Right cardiac atrium (tissue), 5 donors: Measurements from ENCODE around the gene LMF1. TPM values are rescaled to one million over a fixed set of nuclear protein-coding genes. Genes with fewer than 3 reads are reported as not detected.
"Not testable (repeated sequence)": the region's sequence is repeated elsewhere in the genome, so short reads cannot be mapped to it uniquely, and the experiment has no call there.

Source experiments
- ATAC-seq, 2 donors: fragments of 200-7000 bp; cut with Tn5 transposase; one replicate each; pipeline versions ENCODE4 v1.8.0 to v1.9.1; 2020; ENCODE audit warnings: moderate library complexity in 2 of 2, mild to moderate bottlenecking in 1 of 2
- DNase-seq, 3 donors: peaks; one replicate each; pipeline ENCODE4 v3.0.0-alpha.2; 2020
- H3K27ac ChIP-seq: one replicate; pipeline ENCODE4 v1.5.1; 2013; ENCODE audit warnings: mild to moderate bottlenecking, low read length, control low read depth, moderate library complexity
- H3K27me3 ChIP-seq: one replicate; pipeline ENCODE4 v1.6.1; 2013; ENCODE audit not compliant: control insufficient read depth, insufficient read depth
- H3K4me1 ChIP-seq: one replicate; pipeline ENCODE4 v1.6.1; 2013; ENCODE audit warnings: low read length; ENCODE audit not compliant: control insufficient read depth, insufficient read depth
- H3K4me3 ChIP-seq: one replicate; pipeline ENCODE4 v1.5.1; 2013; ENCODE audit warnings: low read length, control low read depth
- H3K9me3 ChIP-seq: one replicate; pipeline ENCODE4 v1.6.1; 2013; ENCODE audit warnings: low read length; ENCODE audit not compliant: control insufficient read depth
- WGBS: extraction: QIAGEN DNeasy Blood & Tissue Kit; methylation state at CpG from one replicate; pipeline ENCODE4 v1.1.7; 2013; 5-methylcytosine and 5-hydroxymethylcytosine counted together
- intact Hi-C, 4 donors: fragments of 100-400 bp; cut with DNase I; formaldehyde crosslinking; loops; one replicate each; pipeline versions ENCODE4 v1.11.0 to v1.14.0; 2022 to 2023
- polyA plus RNA-seq: library from polyadenylated mRNA; stranded (reverse); fragments of 200-250 nt; gene quantifications from one replicate; pipeline ENCODE4 v1.2.3, GENCODE V29; 2013
- total RNA-seq, 4 donors: library from RNA; stranded (reverse); fragmentation: NEBNext Ultra II Directional; extraction: Animal tissue kit (Norgen Biotek cat#: 25700); gene quantifications; one replicate each; pipeline ENCODE4 v1.2.1, GENCODE V29; 2021
- donor health status: healthy with polysubstance abuse.
- donor health status: DM: no; HTN: yes; CAD: no.
- donor health status: DM: no; HTN: no; CAD: no.
- donor health status: DM: no; HTN: yes; CAD: no; lungs with severe emphysema.
- donor health status: DM: yes; HTN: yes; CAD: no.

Gene LMF1
- total and polyA plus RNA-seq, 5 donors = 7.8 to 13.3 (median 10.8) TPM

DNA sequence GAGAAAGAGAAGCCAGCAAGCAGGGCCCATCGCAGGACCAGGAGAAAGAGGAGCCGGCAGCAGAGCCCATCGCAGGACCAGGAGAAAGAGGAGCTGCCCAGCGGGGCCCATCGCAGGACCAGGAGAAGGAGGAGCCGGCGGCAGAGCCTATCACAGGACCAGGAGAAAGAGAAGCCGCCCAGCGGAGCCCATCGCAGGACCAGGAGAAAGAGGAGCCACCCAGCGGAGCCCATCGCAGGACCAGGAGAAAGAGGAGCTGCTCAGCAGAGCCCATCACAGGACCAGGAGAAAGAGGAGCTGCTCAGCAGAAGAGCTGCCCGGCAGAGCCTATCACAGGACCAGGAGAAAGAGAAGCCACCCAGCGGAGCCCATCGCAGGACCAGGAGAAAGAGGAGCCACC, 88.1 kb downstream of the LMF1 start:
- ATAC-seq, H3K27ac ChIP-seq, H3K9me3 ChIP-seq, H3K4me3 ChIP-seq, H3K4me1 ChIP-seq, intact Hi-C loops, H3K27me3 ChIP-seq: not testable (repeated sequence)
- WGBS = 95% methylated on average over 15 of the region's 15 CpGs
- DNase-seq = peak in 1 of 3 donors; percentile 24

DNA sequence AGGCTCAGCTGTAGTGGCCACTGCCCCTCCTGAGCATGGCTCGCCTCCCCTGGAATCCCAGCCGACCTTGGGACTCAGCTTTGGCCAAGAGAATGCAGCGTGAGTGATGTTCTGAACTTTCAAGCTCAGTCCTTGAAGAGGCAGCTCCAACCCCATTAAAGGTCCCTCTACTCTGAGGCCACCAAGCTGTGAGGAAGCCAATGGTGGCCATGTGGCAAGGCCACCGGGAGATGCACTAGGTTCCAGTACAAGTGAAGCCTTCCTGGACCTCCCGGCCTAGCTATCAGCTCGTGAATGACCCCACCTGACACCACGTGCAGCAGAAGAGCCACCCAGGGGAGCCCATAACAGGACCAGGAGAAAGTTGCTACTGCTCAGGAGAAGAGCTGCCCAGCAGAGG, 88.5 kb downstream of the LMF1 start:
- no peak overlapping the region for H3K4me3 ChIP-seq
- H3K27ac ChIP-seq = no peak overlapping the region
- H3K27me3 ChIP-seq = no peaks in the 10 kb centered on the region
- no peaks in the 10 kb centered on the region for H3K9me3 ChIP-seq
- intact Hi-C loops = no loop called here
- 82% methylated on average over 7 of the region's 7 CpGs for WGBS
- ATAC-seq (no peak), DNase-seq (peak in 1 of 3 donors; percentile 23)
- no peaks in the 10 kb centered on the region for H3K4me1 ChIP-seq

DNA sequence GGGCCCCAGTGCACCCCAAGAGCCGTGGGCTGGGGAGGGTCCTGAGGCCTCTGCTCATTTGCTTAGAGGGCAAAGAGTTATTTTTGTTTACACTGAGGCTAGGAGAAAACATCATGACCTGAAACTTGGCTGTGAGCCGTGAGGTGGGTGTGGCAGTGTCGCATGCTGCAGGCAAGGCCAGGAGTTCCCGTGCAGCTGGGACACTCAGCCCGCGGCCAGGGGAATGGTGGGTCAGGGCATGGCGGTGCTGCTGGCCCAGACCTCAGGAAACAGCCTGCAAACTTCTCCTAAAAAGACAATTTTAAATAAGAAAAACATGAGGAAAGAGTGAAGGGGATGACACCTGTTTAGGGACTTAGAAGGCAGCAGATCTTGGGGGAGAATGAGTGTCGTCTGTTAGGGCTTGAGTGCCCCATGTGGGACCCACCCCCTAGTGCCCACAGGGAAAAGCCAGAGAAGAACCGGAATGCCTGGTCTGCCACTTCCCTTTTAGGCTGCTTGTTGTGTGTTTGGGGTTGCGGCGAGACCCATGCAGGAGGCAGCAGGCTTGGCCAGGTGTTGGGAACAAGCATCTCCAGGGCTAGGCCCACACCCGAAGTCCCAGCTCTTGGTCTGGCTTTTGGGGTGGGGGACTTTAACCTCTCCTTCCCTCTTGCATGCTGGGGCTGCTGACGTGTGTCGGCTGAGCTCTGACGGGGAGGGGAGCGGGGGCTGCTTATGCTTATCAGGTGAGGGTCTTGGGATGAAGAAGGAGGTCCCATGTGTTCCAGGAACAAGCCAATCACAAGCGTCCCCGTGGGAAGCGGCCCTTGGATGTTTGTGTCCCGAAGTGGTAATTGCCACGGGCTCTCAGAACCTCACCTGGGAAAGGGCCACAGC, 89.3 kb downstream of the LMF1 start:
- Histone ChIP-seq H3K27me3 (no peaks in the 10 kb centered on the region), H3K27ac (no peak overlapping the region)
- ATAC-seq = no peak

DNA sequence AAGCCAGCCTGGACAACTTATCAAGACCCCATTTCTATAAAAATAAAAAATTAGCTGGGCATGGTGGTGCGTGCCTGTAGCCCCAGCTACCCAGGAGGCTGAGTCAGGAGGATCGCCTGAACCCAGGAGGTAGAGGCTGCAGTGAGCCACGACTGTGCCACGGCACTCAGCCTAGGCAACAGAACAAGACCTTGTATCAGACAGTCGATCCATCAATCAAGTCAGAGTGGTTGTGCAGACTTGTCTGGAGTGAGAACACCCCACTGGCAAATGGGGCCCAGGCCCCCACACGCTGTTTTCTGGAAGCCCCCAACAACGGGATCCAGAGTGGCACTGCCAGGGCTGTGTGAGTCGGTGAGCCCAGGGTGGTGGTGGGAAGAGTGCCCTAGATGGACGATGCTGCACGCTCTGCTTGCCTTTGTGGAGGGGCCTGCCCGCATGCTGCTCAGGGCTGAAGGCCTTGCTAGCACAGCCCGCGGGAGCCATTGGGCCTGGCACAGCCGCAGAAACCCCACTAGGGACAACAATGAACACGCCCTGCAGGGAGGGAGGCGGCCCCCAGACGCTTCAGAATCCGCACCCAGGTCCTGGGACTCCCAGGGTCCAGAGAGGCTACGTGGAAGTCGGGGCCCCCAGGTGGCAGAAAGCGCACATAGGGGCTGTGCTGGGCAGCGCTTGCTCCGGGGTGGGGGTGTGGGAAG, 90.2 kb downstream of the LMF1 start:
- H3K27me3 ChIP-seq = no peaks in the 10 kb centered on the region
- intact Hi-C loops = no loop called here
- peak in 1 of 2 donors; percentile 27 for ATAC-seq
- DNase-seq = peak in 2 of 3 donors; percentile 34 to 36
- no peak overlapping the region for H3K27ac ChIP-seq
- H3K4me3 ChIP-seq = no peak overlapping the region
- WGBS = 94% methylated on average over 23 of the region's 23 CpGs
- H3K4me1 ChIP-seq = no peaks in the 10 kb centered on the region
- H3K9me3 ChIP-seq = no peaks in the 10 kb centered on the region

More for the DNA sequence above, 89.3 kb downstream of the LMF1 start:
- Histone ChIP-seq H3K4me1 (no peaks in the 10 kb centered on the region), H3K4me3 (no peak overlapping the region), H3K9me3 (no peaks in the 10 kb centered on the region)
- intact Hi-C loops = no loop called here
- DNase-seq = peak in 1 of 3 donors; percentile 30
- WGBS = 89% methylated on average over 21 of the region's 21 CpGs

DNA sequence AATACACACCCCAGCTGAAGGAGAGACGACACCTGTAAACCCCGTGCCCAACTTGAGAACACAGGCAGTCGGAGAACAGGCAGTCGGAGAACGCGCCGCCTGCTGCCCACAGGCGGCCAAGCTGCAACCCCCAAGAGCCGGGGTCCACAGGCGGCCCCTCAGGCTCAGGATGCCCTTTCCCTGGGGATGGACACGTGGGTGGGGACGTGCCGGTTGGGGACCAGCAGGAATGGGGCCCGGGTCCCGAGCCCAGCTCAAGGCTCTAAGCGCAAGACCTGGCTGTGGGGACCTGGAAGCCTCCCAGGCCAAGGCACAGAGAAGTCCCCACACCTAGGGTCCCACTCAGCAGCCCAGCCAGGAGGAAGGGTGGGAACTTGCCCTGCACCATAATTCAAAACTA, 90.8 kb downstream of the LMF1 start:
- ATAC-seq = no peak
- intact Hi-C loops = no loop called here
- no peak overlapping the region for H3K4me3 ChIP-seq
- peak in 2 of 3 donors; percentile 11 to 35 for DNase-seq
- H3K27ac ChIP-seq = no peak overlapping the region
- 96% methylated on average over 16 of the region's 16 CpGs for WGBS
- H3K4me1 ChIP-seq = no peaks in the 10 kb centered on the region
- no peaks in the 10 kb centered on the region for H3K27me3 ChIP-seq
- H3K9me3 ChIP-seq = no peaks in the 10 kb centered on the region

DNA sequence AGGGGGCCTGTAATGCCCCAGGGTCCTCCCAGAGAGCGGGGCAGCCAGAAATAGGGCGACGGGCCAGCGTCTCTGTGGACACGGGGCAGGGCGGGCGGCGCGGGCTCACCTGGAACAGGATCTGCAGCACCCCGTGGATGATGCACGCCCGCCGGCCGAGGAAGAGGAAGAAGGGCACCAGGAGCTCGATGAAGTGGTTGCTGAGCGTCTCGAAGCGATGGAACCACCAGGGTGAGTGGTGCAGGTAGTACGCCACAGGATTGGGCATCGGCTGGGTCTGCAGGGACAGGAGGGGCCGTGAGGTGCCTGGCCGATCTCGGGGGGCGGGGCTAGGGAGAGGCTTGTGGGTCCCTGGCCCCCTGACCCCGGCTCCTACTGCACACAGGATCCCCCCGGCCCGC, 91.3 kb downstream of the LMF1 start:
- intact Hi-C loops = no loop called here
- DNase-seq = peak in 2 of 3 donors; percentile 37 to 53
- no peaks in the 10 kb centered on the region for H3K9me3 ChIP-seq
- no peak for ATAC-seq
- H3K4me1 ChIP-seq = no peaks in the 10 kb centered on the region
- H3K4me3 ChIP-seq = no peak overlapping the region
- 91% methylated on average over 27 of the region's 27 CpGs for WGBS
- no peaks in the 10 kb centered on the region for H3K27me3 ChIP-seq
- H3K27ac ChIP-seq = no peak overlapping the region

DNA sequence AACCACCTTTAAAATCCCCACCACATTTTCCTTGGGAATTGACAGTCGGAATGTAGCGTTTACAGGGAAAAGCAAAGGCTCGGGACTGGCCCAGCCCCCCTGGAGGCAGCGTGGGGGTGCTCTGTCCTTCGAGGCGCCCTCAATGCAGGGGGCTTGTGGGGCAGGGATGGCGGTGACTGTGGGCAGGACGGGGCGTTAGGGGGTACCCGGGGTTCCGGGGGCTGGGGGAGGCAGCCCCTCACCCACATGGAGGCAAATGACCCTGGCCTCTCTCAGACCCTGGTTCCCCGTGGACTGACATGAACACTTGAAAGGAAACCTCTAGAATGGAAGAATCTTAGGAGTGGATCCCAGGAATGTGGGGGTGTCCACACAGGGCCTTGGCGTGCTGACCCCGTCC, 91.9 kb downstream of the LMF1 start:
- Histone ChIP-seq H3K9me3 (no peaks in the 10 kb centered on the region), H3K27ac (no peak overlapping the region), H3K27me3 (no peaks in the 10 kb centered on the region), H3K4me1 (no peaks in the 10 kb centered on the region), H3K4me3 (no peak overlapping the region)
- no peak for ATAC-seq
- 91% methylated on average over 14 of the region's 14 CpGs for WGBS
- peak in 1 of 3 donors; percentile 37 for DNase-seq
- intact Hi-C loops = no loop called here

DNA sequence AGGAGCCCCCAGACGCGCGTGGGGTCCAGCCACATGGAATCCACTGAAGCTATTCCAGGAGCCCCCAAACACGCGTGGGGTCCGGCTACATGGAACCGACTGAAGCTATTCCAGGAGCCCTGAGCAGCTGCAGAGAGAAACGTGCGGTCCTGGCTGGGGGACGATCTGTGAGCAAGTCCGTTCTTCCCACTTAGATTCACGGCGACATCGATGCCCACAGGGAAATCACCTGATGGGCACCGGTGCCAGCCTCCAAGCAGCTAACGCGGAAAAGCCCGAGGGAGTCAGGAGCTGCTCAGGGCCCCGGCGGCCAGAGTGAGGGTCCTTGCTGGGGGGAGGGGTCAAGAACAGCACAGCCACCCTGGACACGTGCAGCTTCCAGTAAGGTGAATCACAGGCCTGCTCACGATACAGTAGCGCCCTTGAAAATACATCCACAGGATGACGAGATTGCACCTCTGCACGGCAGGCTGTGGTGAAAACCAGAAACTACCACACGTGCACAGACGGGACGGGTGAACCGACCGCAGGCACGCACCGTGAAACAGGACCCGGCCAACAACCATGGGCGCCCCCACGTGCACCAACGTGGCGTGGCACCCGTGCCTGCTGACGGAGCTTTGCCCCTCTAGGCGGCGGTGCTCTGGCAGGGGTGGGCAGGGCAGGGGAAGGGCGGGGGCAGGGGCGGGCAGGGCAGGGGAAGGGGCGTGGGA, 92.6 kb downstream of the LMF1 start:
- WGBS = 83% methylated on average over 44 of the region's 44 CpGs
- Histone ChIP-seq H3K27ac (no peak overlapping the region), H3K27me3 (no peaks in the 10 kb centered on the region), H3K9me3 (no peaks in the 10 kb centered on the region), H3K4me1 (no peaks in the 10 kb centered on the region), H3K4me3 (no peak overlapping the region)
- intact Hi-C loops = no loop called here
- DNase-seq (peak in 2 of 3 donors; percentile 36 to 51), ATAC-seq (no peak)

DNA sequence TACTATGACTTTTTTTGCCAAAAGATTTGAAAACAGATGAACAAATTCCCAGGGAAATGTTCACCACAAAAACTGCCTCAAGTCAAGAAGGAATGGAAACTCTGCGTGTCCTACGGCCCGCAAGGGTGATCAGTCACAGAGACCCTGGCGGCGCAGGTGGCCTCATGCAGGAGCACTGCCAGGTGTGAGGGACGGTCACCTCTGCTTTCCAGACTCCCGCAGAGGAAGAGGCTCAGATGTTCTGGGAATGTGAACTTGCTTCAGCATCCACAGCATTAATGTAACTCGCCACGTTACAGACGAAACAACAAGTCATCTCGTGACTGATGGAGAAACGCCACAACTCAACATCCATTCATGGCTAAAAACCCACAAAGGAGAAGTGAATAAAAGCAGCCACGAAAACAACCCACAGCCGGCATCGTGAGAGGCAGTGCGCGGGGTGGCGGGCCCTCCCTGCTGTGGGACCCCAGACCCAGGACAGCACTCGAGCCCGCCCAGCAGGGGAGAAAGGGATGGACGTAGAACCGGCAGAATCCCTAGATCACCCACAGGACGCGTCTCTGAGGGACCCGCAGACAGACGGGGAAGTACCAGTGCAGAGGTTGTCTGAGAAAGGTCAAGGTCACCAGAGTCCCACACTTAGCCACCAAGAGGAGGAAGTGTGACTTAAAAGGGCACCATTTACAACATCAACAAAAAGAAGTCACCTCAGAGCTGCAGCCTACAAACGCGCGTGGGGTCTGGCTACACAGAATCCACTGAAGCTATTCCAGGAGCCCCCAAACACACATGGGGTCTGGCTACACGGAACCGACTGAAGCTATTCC, 93.3 kb downstream of the LMF1 start:
- H3K27ac ChIP-seq = no peak overlapping the region
- intact Hi-C loops = no loop called here
- no peak overlapping the region for H3K4me3 ChIP-seq
- ATAC-seq (no peak), DNase-seq (peak in 1 of 3 donors; percentile 28)
- no peaks in the 10 kb centered on the region for H3K27me3 ChIP-seq
- WGBS = 87% methylated on average over 31 of the region's 31 CpGs
- H3K4me1 ChIP-seq = no peaks in the 10 kb centered on the region
- H3K9me3 ChIP-seq = no peaks in the 10 kb centered on the region

DNA sequence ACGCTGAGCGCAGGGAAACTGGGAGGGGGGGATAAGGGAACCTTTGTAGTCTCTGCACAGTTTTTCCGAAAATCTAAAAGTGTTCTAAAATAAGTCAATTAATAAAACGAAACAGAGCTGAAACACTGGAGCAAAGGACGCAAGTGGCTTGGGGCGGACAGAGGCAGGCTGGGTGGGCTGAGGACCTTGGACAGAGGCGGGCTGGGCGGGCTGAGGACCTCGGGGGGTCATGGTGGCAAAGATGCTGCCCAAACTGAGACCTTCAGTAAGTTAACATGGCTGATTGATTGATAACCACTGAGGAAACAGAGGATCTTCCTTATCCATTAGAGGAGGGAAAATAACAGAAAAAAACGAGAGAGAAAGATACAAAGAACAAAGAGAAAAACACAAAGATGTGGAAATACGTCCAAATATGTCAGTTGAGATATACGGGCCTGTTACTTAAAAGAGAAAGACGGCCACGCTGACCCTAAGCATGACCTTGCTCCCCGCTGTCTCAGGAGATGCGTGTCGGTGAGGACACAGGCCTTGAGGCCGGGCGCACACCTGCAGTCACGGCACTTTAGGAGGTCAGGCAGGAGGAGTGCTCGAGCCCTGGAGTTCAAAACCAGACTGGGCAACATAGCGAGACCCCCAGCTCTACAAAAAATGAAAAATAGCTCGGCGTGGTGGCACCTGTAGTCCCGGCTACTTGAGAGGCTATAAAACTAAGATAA, 94.1 kb downstream of the LMF1 start:
- no peaks in the 10 kb centered on the region for H3K27me3 ChIP-seq
- no peak for DNase-seq
- ATAC-seq = no peak
- H3K4me3 ChIP-seq = no peak overlapping the region
- 91% methylated on average over 25 of the region's 25 CpGs for WGBS
- no peaks in the 10 kb centered on the region for H3K4me1 ChIP-seq
- intact Hi-C loops = no loop called here
- H3K9me3 ChIP-seq = no peaks in the 10 kb centered on the region
- no peak overlapping the region for H3K27ac ChIP-seq
